HG03439 (cell line): ENCODE measurements around the gene ARHGDIG.
"Not testable (repeated sequence)": the region's sequence is repeated elsewhere in the genome, so short reads cannot be mapped to it uniquely, and the experiment has no call there.

Experiments
- ATAC-seq: cut with Tn5 transposase; IDR thresholded peaks from one replicate; pipeline ENCODE4 v1.9.1; 2021; ENCODE audit warnings: mild to moderate bottlenecking, moderate library complexity; ENCODE audit not compliant: unreplicated experiment

The ARHGDIG gene

GRCh38 chr16:263182-263774 is 17.1 kb upstream of the ARHGDIG start:
- no peak for ATAC-seq

- ATAC-seq = no peak
These were observed 16.4 kb upstream of the ARHGDIG start for GRCh38 chr16:263944-264343.

- ATAC-seq = no peak
These were observed 15.9 kb upstream of the ARHGDIG start for GRCh38 chr16:264440-264951.

- ATAC-seq = no peak
These were observed 15.3 kb upstream of the ARHGDIG start for GRCh38 chr16:265002-265529.

- ATAC-seq = no peak
These were observed 14.7 kb upstream of the ARHGDIG start for GRCh38 chr16:265711-266110.

- no peak for ATAC-seq
These were observed 13.9 kb upstream of the ARHGDIG start for GRCh38 chr16:266258-267164.

- ATAC-seq = not testable (repeated sequence)
These were observed 12.8 kb upstream of the ARHGDIG start for GRCh38 chr16:267562-267961.

- no peak for ATAC-seq
These were observed 12.0 kb upstream of the ARHGDIG start for GRCh38 chr16:268141-269053.

GRCh38 chr16:269061-269796 is 11.2 kb upstream of the ARHGDIG start:
- no peak for ATAC-seq

GRCh38 chr16:270381-271255 is 9.8 kb upstream of the ARHGDIG start:
- no peak for ATAC-seq

GRCh38 chr16:272633-273546 is 7.5 kb upstream of the ARHGDIG start:
- no peak for ATAC-seq

GRCh38 chr16:273547-274421 is 6.6 kb upstream of the ARHGDIG start:
- no peak for ATAC-seq

- no peak for ATAC-seq
These were observed 5.2 kb upstream of the ARHGDIG start for GRCh38 chr16:275041-275641.

- no peak for ATAC-seq
These were observed 4.6 kb upstream of the ARHGDIG start, which contains the start of gene RGS11 for GRCh38 chr16:275786-276232. TSS of gene RGS11 (minus strand) at chr16:275944. CDS start at chr16:275911, 33 bp downstream.

- ATAC-seq = no peak
These were observed 3.8 kb upstream of the ARHGDIG start for GRCh38 chr16:276426-277077.

- no peak for ATAC-seq
These were observed 1.5 kb upstream of the ARHGDIG start for GRCh38 chr16:278863-279366.
